ENCODE measurements around the gene SPCS2.

SPCS2 gene

DNA sequence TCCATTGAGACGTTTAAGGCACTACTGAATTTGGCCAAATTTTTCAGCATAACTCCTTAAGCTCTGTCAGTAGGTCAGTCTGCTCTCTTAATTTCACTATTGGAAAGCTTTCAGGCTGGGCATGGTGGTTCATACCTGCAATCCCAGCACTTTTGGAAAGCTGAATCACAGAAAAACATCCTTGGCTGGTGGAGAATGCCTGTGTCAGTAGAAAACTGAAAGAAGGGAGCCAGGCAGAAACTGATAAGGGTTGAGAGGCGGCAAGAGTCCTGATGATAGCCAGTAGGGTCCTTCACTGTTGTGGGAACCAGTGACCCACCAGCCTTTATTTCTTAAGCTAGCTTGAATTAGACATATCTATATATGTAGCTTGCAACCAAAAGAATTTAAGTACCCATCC is 62.3 kb downstream of the SPCS2 start:
- TF ChIP-seq CREB1 (IDR thresholded peaks at IDR 0.05; ENCODE audit: low read depth) (no peak), EP300 (IDR thresholded peaks at IDR 0.05; ENCODE audit: borderline replicate concordance) (no peak), TEAD4 (IDR thresholded peaks at IDR 0.05) (no peak), TCF12 (IDR thresholded peaks at IDR 0.05; ENCODE audit: low read depth) (no peak), YY1 (IDR thresholded peaks at IDR 0.05; ENCODE audit: low read depth) (no peak), NFIC (IDR thresholded peaks at IDR 0.05) (no peak), RAD21 (IDR thresholded peaks at IDR 0.05; ENCODE audit: low read depth) (no peak), ZBTB7A (IDR thresholded peaks at IDR 0.05; ENCODE audit: low read depth) (no peak), CEBPB (IDR thresholded peaks at IDR 0.05) (no peak), FOXM1 (IDR thresholded peaks at IDR 0.05; ENCODE audit: borderline replicate concordance, low read depth) (no peak)
- TF ChIP-seq, protein P1, sequence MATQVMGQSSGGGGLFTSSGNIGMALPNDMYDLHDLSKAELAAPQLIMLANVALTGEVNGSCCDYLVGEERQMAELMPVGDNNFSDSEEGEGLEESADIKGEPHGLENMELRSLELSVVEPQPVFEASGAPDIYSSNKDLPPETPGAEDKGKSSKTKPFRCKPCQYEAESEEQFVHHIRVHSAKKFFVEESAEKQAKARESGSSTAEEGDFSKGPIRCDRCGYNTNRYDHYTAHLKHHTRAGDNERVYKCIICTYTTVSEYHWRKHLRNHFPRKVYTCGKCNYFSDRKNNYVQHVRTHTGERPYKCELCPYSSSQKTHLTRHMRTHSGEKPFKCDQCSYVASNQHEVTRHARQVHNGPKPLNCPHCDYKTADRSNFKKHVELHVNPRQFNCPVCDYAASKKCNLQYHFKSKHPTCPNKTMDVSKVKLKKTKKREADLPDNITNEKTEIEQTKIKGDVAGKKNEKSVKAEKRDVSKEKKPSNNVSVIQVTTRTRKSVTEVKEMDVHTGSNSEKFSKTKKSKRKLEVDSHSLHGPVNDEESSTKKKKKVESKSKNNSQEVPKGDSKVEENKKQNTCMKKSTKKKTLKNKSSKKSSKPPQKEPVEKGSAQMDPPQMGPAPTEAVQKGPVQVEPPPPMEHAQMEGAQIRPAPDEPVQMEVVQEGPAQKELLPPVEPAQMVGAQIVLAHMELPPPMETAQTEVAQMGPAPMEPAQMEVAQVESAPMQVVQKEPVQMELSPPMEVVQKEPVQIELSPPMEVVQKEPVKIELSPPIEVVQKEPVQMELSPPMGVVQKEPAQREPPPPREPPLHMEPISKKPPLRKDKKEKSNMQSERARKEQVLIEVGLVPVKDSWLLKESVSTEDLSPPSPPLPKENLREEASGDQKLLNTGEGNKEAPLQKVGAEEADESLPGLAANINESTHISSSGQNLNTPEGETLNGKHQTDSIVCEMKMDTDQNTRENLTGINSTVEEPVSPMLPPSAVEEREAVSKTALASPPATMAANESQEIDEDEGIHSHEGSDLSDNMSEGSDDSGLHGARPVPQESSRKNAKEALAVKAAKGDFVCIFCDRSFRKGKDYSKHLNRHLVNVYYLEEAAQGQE (IDR thresholded peaks at IDR 0.05; ENCODE audit: low read depth): no peak
- TF ChIP-seq, protein P2, sequence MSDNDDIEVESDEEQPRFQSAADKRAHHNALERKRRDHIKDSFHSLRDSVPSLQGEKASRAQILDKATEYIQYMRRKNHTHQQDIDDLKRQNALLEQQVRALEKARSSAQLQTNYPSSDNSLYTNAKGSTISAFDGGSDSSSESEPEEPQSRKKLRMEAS (IDR thresholded peaks at IDR 0.05): no peak
- TF ChIP-seq, protein P3, sequence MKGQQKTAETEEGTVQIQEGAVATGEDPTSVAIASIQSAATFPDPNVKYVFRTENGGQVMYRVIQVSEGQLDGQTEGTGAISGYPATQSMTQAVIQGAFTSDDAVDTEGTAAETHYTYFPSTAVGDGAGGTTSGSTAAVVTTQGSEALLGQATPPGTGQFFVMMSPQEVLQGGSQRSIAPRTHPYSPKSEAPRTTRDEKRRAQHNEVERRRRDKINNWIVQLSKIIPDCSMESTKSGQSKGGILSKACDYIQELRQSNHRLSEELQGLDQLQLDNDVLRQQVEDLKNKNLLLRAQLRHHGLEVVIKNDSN (IDR thresholded peaks at IDR 0.05): no peak

DNA sequence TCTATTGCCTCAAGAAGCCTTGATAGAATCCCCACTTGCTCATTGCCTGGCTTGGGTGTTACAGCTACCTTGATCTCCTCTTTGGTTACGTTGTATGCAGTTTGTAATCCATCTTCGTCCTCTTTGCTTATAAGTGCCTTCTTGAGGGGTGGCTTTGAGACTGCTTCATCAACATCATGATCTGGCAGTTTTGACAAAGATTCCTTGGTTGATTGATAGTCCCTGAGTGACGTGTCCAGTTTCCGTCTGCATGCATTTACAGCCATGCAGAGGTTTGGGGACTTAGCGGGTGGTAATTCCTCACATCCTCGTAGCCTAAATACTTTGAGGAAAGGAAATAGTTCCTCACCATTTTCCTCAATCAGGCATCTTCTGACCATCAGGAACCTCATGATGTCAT is 62.8 kb downstream of the SPCS2 start:
- TF ChIP-seq FOXM1 (IDR thresholded peaks at IDR 0.05; ENCODE audit: borderline replicate concordance, low read depth) (no peak), NFIC (IDR thresholded peaks at IDR 0.05) (no peak), TCF12 (IDR thresholded peaks at IDR 0.05; ENCODE audit: low read depth) (no peak), EGR1 (IDR thresholded peaks at IDR 0.05) (no peak), CREB1 (IDR thresholded peaks at IDR 0.05; ENCODE audit: low read depth) (no peak), TAF1 (IDR thresholded peaks at IDR 0.05; ENCODE audit: low read depth) (no peak), TEAD4 (IDR thresholded peaks at IDR 0.05) (no peak), CEBPB (IDR thresholded peaks at IDR 0.05) (no peak)
- TF ChIP-seq, protein P2 (IDR thresholded peaks at IDR 0.05): no peak
- TF ChIP-seq, protein P1 (IDR thresholded peaks at IDR 0.05; ENCODE audit: low read depth): no peak

DNA sequence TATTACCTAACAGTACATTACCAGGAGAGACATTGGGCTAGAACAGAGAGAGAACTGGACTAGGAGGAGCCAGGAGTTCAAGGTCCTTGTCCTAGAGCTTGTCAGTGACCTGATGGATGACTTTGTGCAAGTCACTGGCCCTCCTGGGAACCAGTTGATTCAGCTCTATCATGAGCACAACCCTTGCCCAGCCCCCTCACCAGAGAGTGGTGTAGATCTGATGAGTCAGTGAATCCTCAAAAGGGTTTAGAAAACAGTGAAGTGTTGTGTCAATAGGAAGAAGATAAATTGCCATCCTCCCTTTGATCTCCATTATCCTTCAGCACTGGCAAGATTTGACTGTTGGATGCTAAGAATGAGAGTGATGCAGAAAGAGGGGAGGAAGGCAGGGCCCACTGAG is 64.0 kb downstream of the SPCS2 start:
- TF ChIP-seq EP300 (IDR thresholded peaks at IDR 0.05; ENCODE audit: borderline replicate concordance): no peak
- no peak for TF ChIP-seq NFIC (IDR thresholded peaks at IDR 0.05)
- TF ChIP-seq TAF1 (IDR thresholded peaks at IDR 0.05; ENCODE audit: low read depth): no peak
- TF ChIP-seq RAD21 (IDR thresholded peaks at IDR 0.05; ENCODE audit: low read depth): no peak
- TF ChIP-seq TCF12 (IDR thresholded peaks at IDR 0.05; ENCODE audit: low read depth): no peak
- TF ChIP-seq ZBTB7A (IDR thresholded peaks at IDR 0.05; ENCODE audit: low read depth): no peak
- TF ChIP-seq FOXM1 (IDR thresholded peaks at IDR 0.05; ENCODE audit: borderline replicate concordance, low read depth): no peak

DNA sequence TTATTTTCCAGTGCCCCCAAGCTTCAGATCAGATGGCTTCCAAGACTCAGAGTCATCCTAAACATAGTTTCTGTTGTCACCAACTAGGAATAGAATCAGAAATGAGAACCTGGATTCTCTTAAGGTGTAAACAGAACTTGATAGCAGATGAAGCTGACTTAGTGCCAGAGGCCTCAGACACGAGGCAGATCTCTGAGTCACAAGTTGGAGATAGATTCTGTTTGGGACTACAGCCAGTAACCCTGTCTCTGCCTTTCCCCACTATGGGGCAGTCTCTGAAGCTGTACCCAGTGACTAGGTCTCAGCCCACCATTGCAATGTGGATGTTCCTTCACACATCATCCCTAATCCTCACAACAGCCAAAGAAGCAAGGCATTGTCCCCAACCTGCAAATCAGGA is 65.1 kb downstream of the SPCS2 start:
- TF ChIP-seq CREB1 (IDR thresholded peaks at IDR 0.05; ENCODE audit: low read depth) (no peak), TCF12 (IDR thresholded peaks at IDR 0.05; ENCODE audit: low read depth) (no peak), TAF1 (IDR thresholded peaks at IDR 0.05; ENCODE audit: low read depth) (no peak), TEAD4 (IDR thresholded peaks at IDR 0.05) (no peak), FOXM1 (IDR thresholded peaks at IDR 0.05; ENCODE audit: borderline replicate concordance, low read depth) (no peak), RAD21 (IDR thresholded peaks at IDR 0.05; ENCODE audit: low read depth) (no peak), EP300 (IDR thresholded peaks at IDR 0.05; ENCODE audit: borderline replicate concordance) (no peak), NFIC (IDR thresholded peaks at IDR 0.05) (no peak), ZBTB7A (IDR thresholded peaks at IDR 0.05; ENCODE audit: low read depth) (no peak), CEBPB (IDR thresholded peaks at IDR 0.05) (no peak), YY1 (IDR thresholded peaks at IDR 0.05; ENCODE audit: low read depth) (no peak), EGR1 (IDR thresholded peaks at IDR 0.05) (no peak)
- TF ChIP-seq, protein P2 (IDR thresholded peaks at IDR 0.05): no peak
- TF ChIP-seq, protein P1 (IDR thresholded peaks at IDR 0.05; ENCODE audit: low read depth): no peak
- TF ChIP-seq, protein P3 (IDR thresholded peaks at IDR 0.05): no peak
